HepG2 (cell line): ENCODE results near the gene PRXL2B. TPM values are rescaled to one million over a fixed set of nuclear protein-coding genes. Genes with fewer than 3 reads are reported as not detected.

Experiments used
- ATAC-seq: fragments of 200-7000 bp; cut with Tn5 transposase; 3 replicates; pipeline ENCODE4 v1.9.1; 2020; ENCODE audit warnings: mild to moderate bottlenecking, moderate library complexity
- BruUV-seq: library from RNA; stranded (reverse); fragments of 400-500 nt; replicated peaks from 2 replicates; lab custom pipeline; 2021; lab: Mats Ljungman, UMichigan
- CTCF ChIA-PET: fragments of 300-600 bp; formaldehyde crosslinking; extraction: SDS; loops from one replicate; lab custom pipeline; 2021; ENCODE audit warnings: low total read pairs, inconsistent platforms, low intra/inter-chr PET ratio; lab: Yijun Ruan, JAX
- POLR2A ChIA-PET: fragments of 350-600 bp; sonication (Branson Sonifier 250); formaldehyde crosslinking; loops from one replicate; lab custom pipeline; 2020; ENCODE audit warnings: antibody characterized with exemption, inconsistent platforms; lab: Yijun Ruan, JAX
- DNase-seq: peaks from one replicate; pipeline ENCODE4 v3.0.0-alpha.2; 2015; ENCODE audit warnings: low spot score
- FAIRE-seq: peaks from 3 replicates; lab custom pipeline; 2011; peaks lifted over from hg19 to GRCh38; lab: Jason Lieb, UNC
- H2AFZ ChIP-seq: one replicate; pipeline ENCODE4 v1.6.1; 2011; ENCODE audit warnings: low read length, inconsistent platforms
- H3K27ac ChIP-seq: fragments of 300-600 bp; 3 replicates; pipeline ENCODE4 v1.8.0; 2011; ENCODE audit warnings: mixed run types, mild to moderate bottlenecking, mixed read lengths, low read length, inconsistent platforms; ENCODE audit not compliant: insufficient read depth; ENCODE audit errors: extremely low read length
- H3K27me3 ChIP-seq, 2 experiments: fragments of 200-600 bp in 1 of 2; 2 replicates in 1 of 2; 3 replicates in 1 of 2; pipeline versions ENCODE4 v1.6.0 to v1.8.0; 2011; ENCODE audit warnings: low read length in 2 of 2, mild to moderate bottlenecking in 2 of 2, moderate library complexity in 2 of 2, inconsistent platforms in 1 of 2; ENCODE audit not compliant: insufficient read depth in 2 of 2, control insufficient read depth in 1 of 2
- H3K36me3 ChIP-seq, 2 experiments: fragments of 200-600 bp in 1 of 2; replicated peaks in 1 of 2; 2 replicates in 1 of 2; 3 replicates in 1 of 2; pipeline versions ENCODE4 v1.5.1 to v1.8.0; 2011; ENCODE audit warnings: low read length in 2 of 2, inconsistent platforms in 1 of 2; ENCODE audit not compliant: insufficient read depth in 2 of 2, control insufficient read depth in 1 of 2
- H3K4me1 ChIP-seq: 2 replicates; pipeline ENCODE4 v1.5.1; 2012; ENCODE audit warnings: low read length, inconsistent platforms; ENCODE audit not compliant: insufficient read depth
- H3K4me2 ChIP-seq: 2 replicates; pipeline ENCODE4 v1.6.0; 2011; ENCODE audit warnings: low read depth, low read length, inconsistent platforms
- H3K4me3 ChIP-seq, 3 experiments: fragments of 200-600 bp in 1 of 3; sonication (generic), shearing (Covaris generic) in 1 of 3; replicated peaks in 1 of 3; 2 replicates each; pipeline ENCODE4 v1.5.1; 2011 to 2016; ENCODE audit warnings: low read length in 3 of 3, inconsistent platforms in 2 of 3, low read depth in 2 of 3, mild to moderate bottlenecking in 2 of 3, control low read depth in 1 of 3, mixed read lengths in 1 of 3; ENCODE audit not compliant: insufficient read depth in 1 of 3
- H3K79me2 ChIP-seq: one replicate; pipeline ENCODE4 v1.6.1; 2011; ENCODE audit warnings: low read length, inconsistent platforms; ENCODE audit not compliant: insufficient read depth
- H3K9ac ChIP-seq: 2 replicates; pipeline ENCODE4 v1.6.0; 2011; ENCODE audit warnings: mild to moderate bottlenecking, low read depth, low read length, inconsistent platforms; ENCODE audit not compliant: insufficient read depth
- H3K9me3 ChIP-seq: 2 replicates; pipeline ENCODE4 v1.5.1; 2012; ENCODE audit warnings: mild to moderate bottlenecking, low read length
- H4K20me1 ChIP-seq: 2 replicates; pipeline ENCODE4 v1.6.0; 2011; ENCODE audit warnings: inconsistent platforms, mild to moderate bottlenecking, low read length, moderate library complexity; ENCODE audit not compliant: insufficient read depth
- ARID2 ChIP-seq: sonication (generic); formaldehyde crosslinking; IDR thresholded peaks from 2 replicates; pipeline ENCODE4 v1.8.1; 2022; ENCODE audit warnings: mild to moderate bottlenecking, missing genetic modification reagents, borderline replicate concordance
- CCAR2 ChIP-seq: fragments of 200-400 bp; formaldehyde crosslinking; optimal IDR thresholded peaks from 2 replicates; pipeline ENCODE3; 2018; ENCODE audit warnings: low read depth, mild to moderate bottlenecking, low read length, moderate library complexity
- ETV5 ChIP-seq: IDR thresholded peaks from 2 replicates; pipeline ENCODE4 v1.6.1; 2018; ENCODE audit warnings: missing biosample characterization, missing genetic modification reagents, inconsistent platforms, borderline replicate concordance
- RBFOX2 ChIP-seq: fragments of 200-400 bp; formaldehyde crosslinking; IDR thresholded peaks from 2 replicates; pipeline ENCODE4 v1.6.1; 2017; ENCODE audit warnings: low read depth, mild to moderate bottlenecking, low read length
- SMAD3 ChIP-seq: sonication (generic); formaldehyde crosslinking; IDR thresholded peaks from 2 replicates; pipeline ENCODE4 v1.4.0; 2020; ENCODE audit warnings: missing genetic modification reagents
- ZNF124 ChIP-seq: sonication (generic); formaldehyde crosslinking; IDR thresholded peaks from 2 replicates; pipeline ENCODE4 v1.4.0; 2020; ENCODE audit warnings: missing genetic modification reagents
- ZNF136 ChIP-seq: sonication (generic); formaldehyde crosslinking; IDR thresholded peaks from 2 replicates; pipeline ENCODE4 v1.8.1; 2022; ENCODE audit warnings: low read depth, mild to moderate bottlenecking, moderate library complexity, missing genetic modification reagents
- ZNF317 ChIP-seq: sonication (generic); formaldehyde crosslinking; IDR thresholded peaks from 2 replicates; pipeline ENCODE4 v1.5.0; 2020; ENCODE audit warnings: mild to moderate bottlenecking, missing genetic modification reagents
- ZNF446 ChIP-seq: sonication (generic); formaldehyde crosslinking; IDR thresholded peaks from 2 replicates; pipeline ENCODE4 v1.5.0; 2020; ENCODE audit warnings: mild to moderate bottlenecking, missing genetic modification reagents
- WGBS: methylation state at CpG from one replicate; pipeline ENCODE4 v1.1.6; 2017; ENCODE audit warnings: low lambda C conversion rate; 5-methylcytosine and 5-hydroxymethylcytosine counted together
- in situ Hi-C: cut with HindIII; loops from 2 replicates; pipeline ENCODE4 v1.10.0; 2017; ENCODE audit warnings: low pct_unique_long_range_greater_than_20kb; ENCODE audit not compliant: extremely low pct_ligation_motif_present
- intact Hi-C: fragments of 100-400 bp; cut with micrococcal nuclease; formaldehyde crosslinking; loops from one replicate; pipeline ENCODE4 v1.10.0; 2022; ENCODE audit not compliant: unreplicated experiment
- polyA plus RNA-seq, 8 experiments: library from polyadenylated mRNA; depleted of rRNA in 3 of 8; stranded (reverse) in 7 of 8; unstranded in 1 of 8; fragments of >200 nt; fragmentation: Illumina TruSeq in 4 of 8; extraction: Trizol in 4 of 8; gene quantifications; 2 replicates each; pipeline versions ENCODE4 v1.2.1 to v1.2.3, GENCODE V29; 2011 to 2016; ENCODE audit warnings: low read depth in 4 of 8, missing spikeins in 1 of 8, mixed read lengths in 1 of 8; ENCODE audit not compliant: insufficient read depth in 1 of 8
- total RNA-seq, 5 experiments: library from RNA; depleted of rRNA; stranded (reverse); fragments of >200 nt; fragmentation: Illumina TruSeq; extraction: Trizol; gene quantifications; 2 replicates each; pipeline ENCODE4 v1.2.3, GENCODE V29; 2016; ENCODE audit warnings: low read depth in 1 of 5

The PRXL2B gene
- total and polyA plus RNA-seq, 2 of the 13 experiments (the other 11 are each of a cell fraction or from before 2014, with no cell fraction given) = 16.8 to 22.1 TPM

DNA sequence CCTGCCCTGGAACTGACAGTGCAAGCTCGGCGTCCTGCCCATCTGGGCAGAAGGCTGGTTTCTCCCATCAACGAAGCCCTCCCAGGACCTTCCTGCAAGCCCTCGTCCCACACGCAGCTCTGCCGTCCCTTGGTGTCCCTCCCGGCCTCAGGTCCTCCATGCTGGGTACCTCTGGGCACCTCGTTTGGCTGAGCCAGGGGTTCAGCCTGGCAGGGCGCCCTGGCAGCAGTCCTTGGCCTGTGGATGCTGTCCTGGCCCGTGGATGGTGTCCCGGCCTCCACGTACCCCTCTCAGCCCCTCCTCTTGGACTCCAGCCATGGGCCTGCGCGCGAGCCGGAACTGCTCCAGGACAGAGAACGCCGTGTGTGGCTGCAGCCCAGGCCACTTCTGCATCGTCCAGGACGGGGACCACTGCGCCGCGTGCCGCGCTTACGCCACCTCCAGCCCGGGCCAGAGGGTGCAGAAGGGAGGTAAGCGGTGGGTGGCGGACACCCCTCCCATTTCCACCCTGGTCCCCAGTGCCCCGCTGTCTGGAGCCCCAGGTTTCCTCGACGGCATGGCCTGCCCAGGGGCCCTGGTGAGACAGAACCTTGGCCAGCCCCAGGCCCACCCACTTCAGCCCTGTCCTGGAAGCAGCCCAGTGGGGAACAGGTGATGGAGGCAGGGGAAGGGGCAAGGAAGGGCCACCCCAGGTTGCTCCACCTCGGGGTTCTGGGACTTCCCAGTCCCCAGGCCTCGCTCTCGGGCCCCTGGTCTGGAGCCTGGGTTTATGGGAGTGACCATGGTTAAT lies 26.9 kb upstream of the PRXL2B start:
- no peaks in the 10 kb centered on the region for H3K79me2 ChIP-seq
- in situ Hi-C loops = no loop called here
- no peak for FAIRE-seq
- H3K9me3 ChIP-seq = no peaks in the 10 kb centered on the region
- no peaks in the 10 kb centered on the region; a peak in 1 of 5 replicates for H3K27me3 ChIP-seq
- no peak for DNase-seq
- ChIA-PET CTCF (no interaction called here), POLR2A (interaction anchor here (2.2 kb wide), 1 partner anchor 14 kb away, joined by 8 read pairs; no protein-coding TSS in a partner anchor)
- no peaks in the 10 kb centered on the region; a peak in 1 of 5 replicates for H3K36me3 ChIP-seq
- H3K9ac ChIP-seq = no peak overlapping the region
- intact Hi-C loops = loop anchor here (5.0 kb wide), 1 partner anchor 73 kb away; the partner anchor contains the start of gene MMEL1
- no peak overlapping the region for H3K4me3 ChIP-seq
- H3K4me1 ChIP-seq = peaks cover 25% of the 10 kb centered on the region
- no peak overlapping the region for H3K27ac ChIP-seq
- BruUV-seq = no TSS peak
- no peak overlapping the region for H3K4me2 ChIP-seq
- ATAC-seq = no peak
- 85% methylated on average over 15 of the region's 35 CpGs for WGBS
- no peak for TF ChIP-seq ZNF136
- TF ChIP-seq RBFOX2 = peak; percentile 44; the same call in 1 of the 2 replicates
- no peak for TF ChIP-seq ARID2 (CRISPR knock-in tag)
- H4K20me1 ChIP-seq = 0 out of 2 replicates have a peak, but pooled peaks cover 4% of the 10 kb centered on the region
- H2AFZ ChIP-seq = no peak overlapping the region

DNA sequence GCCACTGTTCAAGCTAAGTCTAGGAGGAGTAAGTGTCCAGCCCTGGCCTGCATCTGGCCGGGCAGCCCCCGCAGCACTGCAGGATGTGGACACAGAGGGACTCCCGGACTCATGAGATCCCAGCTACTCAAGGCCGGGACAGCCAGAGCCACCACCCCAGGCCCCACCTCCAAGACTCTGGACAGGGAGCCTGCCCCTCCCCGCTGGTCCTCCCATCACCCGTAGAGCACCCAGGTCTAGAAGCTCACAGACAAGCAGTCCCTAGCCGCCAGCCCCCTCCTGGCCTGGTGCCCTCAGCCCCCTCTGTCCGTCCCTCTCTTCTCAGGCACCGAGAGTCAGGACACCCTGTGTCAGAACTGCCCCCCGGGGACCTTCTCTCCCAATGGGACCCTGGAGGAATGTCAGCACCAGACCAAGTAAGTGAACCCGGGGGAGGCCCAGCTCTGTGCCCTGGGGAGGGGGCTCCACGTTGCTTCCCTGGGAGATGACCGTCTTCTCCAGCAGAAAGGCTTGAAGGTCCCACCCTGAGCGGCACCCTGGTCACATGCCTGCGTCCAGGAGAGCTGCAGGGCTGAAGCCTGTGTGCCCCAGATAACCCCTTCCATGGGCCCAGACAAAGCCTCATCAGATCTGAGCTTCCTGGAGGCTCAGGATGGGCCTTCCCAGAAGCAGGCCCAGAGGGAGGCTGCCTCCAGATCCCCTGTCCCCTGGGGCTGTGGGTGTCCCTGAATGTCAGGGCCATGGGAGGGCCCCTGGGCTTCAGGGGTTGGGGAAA lies 26.1 kb upstream of the PRXL2B start:
- no TSS peak for BruUV-seq

More for the DNA sequence above, 26.1 kb upstream of the PRXL2B start:
- Histone ChIP-seq H3K4me3 (no peak overlapping the region), H3K9ac (no peak overlapping the region), H2AFZ (no peak overlapping the region), H4K20me1 (0 out of 2 replicates have a peak, but pooled peaks cover 4% of the 10 kb centered on the region), H3K4me1 (peaks cover 18% of the 10 kb centered on the region), H3K79me2 (no peaks in the 10 kb centered on the region), H3K27ac (no peak overlapping the region), H3K27me3 (no peaks in the 10 kb centered on the region; a peak in 2 of 5 replicates), H3K4me2 (no peak overlapping the region), H3K36me3 (no peaks in the 10 kb centered on the region; a peak in 1 of 5 replicates), H3K9me3 (no peaks in the 10 kb centered on the region)
- 86% methylated on average over 7 of the region's 15 CpGs for WGBS
- in situ Hi-C loops = no loop called here
- FAIRE-seq (no peak), DNase-seq (no peak), ATAC-seq (no peak)
- no peak for TF ChIP-seq CCAR2
- no peak for TF ChIP-seq ZNF124
- no peak for TF ChIP-seq SMAD3 (CRISPR knock-in tag)
- TF ChIP-seq ZNF446 (CRISPR knock-in tag) = no peak
- TF ChIP-seq ETV5 = no peak
- TF ChIP-seq ZNF317 = no peak
- intact Hi-C loops = no loop called here
- ChIA-PET CTCF (no interaction called here), POLR2A (interaction anchor here (1.2 to 2.2 kb wide), 3 partner anchors 11 to 15 kb away, joined by 4 to 8 read pairs (median 4); no protein-coding TSS in a partner anchor)
